Loucy (cell line): ENCODE data around the gene SLC17A2.

ENCODE experiments used
- CTCF ChIP-seq: fragments of 200-600 bp; sonication (generic); conservative IDR thresholded peaks from 2 replicates; pipeline ENCODE4 v1.5.1; 2014; ENCODE audit warnings: mild to moderate bottlenecking, antibody characterized with exemption, low read length
- EZH2phosphoT487 ChIP-seq: fragments of 200-600 bp; IDR thresholded peaks from 2 replicates; pipeline ENCODE4 v1.6.1; 2018; ENCODE audit warnings: antibody characterized with exemption, mild to moderate bottlenecking, moderate library complexity, borderline replicate concordance

GRCh38 chr6:25889877-25890853, 40.3 kb downstream of the SLC17A2 start:
- TF ChIP-seq CTCF (peak; percentile 64), EZH2phosphoT487 (no peak)
